Tibial nerve (tissue), 4 donors: ENCODE results near the gene FANCC. TPM values are rescaled to one million over a fixed set of nuclear protein-coding genes. Genes with fewer than 3 reads are reported as not detected.
A peak's percentile ranks its signal among the peaks of the same experiment; 100 is the strongest.

ENCODE experiments used
- DNase-seq, 2 donors: peaks; one replicate each; pipeline ENCODE4 v3.0.0-alpha.2; 2019; ENCODE audit warnings: low spot score in 2 of 2
- H3K27ac ChIP-seq, 4 donors: fragments of 200-600 bp; sonication (generic) in 3 of 4; one replicate each; pipeline ENCODE4 v1.5.1; 2017 to 2019; ENCODE audit warnings: mild to moderate bottlenecking in 1 of 4
- H3K27me3 ChIP-seq, 2 donors: fragments of 200-600 bp; sonication (generic) in 1 of 2; one replicate each; pipeline versions ENCODE4 v1.5.1 to v1.6.0; 2017 to 2019
- H3K36me3 ChIP-seq, 3 donors: fragments of 200-600 bp; sonication (generic); one replicate each; pipeline ENCODE4 v1.5.1; 2018 to 2019
- H3K4me1 ChIP-seq, 4 donors: fragments of 200-600 bp; sonication (generic) in 3 of 4; one replicate each; pipeline ENCODE4 v1.5.1; 2017 to 2019
- H3K4me3 ChIP-seq, 4 donors: fragments of 200-600 bp; sonication (generic) in 3 of 4; one replicate each; pipeline ENCODE4 v1.5.1; 2017 to 2019; ENCODE audit warnings: mild to moderate bottlenecking in 1 of 4, moderate library complexity in 1 of 4
- H3K9me3 ChIP-seq, 4 donors: fragments of 200-600 bp; sonication (generic) in 3 of 4; one replicate each; pipeline ENCODE4 v1.5.1; 2017 to 2019
- CTCF ChIP-seq, 5 experiments: fragments of 200-600 bp in 3 of 5; fragments of 450-650 bp in 2 of 5; sonication (generic) in 3 of 5; IDR thresholded peaks; one replicate each; pipeline ENCODE4 v1.5.1; 2016 to 2019; ENCODE audit warnings: antibody characterized with exemption in 5 of 5, mild to moderate bottlenecking in 3 of 5, moderate library complexity in 2 of 5
- EP300 ChIP-seq, 2 donors: sonication (generic); formaldehyde crosslinking; IDR thresholded peaks; one replicate each; pipeline ENCODE4 v1.6.1; 2017; ENCODE audit warnings: antibody characterized with exemption in 2 of 2, mild to moderate bottlenecking in 1 of 2
- POLR2A ChIP-seq, 2 donors: fragments of 450-650 bp; IDR thresholded peaks; one replicate each; pipeline ENCODE4 v1.6.1; 2017; ENCODE audit warnings: antibody characterized with exemption in 2 of 2, mild to moderate bottlenecking in 2 of 2, moderate library complexity in 2 of 2
- WGBS, 2 donors: methylation state at CpG; one replicate each; pipeline ENCODE4 v1.1.5; 2018; 5-methylcytosine and 5-hydroxymethylcytosine counted together
- total RNA-seq, 4 donors: library from RNA; depleted of rRNA; stranded (reverse); fragments of >200 nt; gene quantifications; one replicate each; pipeline ENCODE4 v1.1.0, GENCODE V29; 2016

The FANCC gene
- total RNA-seq, 4 donors from 2014 or later: 6.5 to 12.6 (median 10.2) TPM

DNA sequence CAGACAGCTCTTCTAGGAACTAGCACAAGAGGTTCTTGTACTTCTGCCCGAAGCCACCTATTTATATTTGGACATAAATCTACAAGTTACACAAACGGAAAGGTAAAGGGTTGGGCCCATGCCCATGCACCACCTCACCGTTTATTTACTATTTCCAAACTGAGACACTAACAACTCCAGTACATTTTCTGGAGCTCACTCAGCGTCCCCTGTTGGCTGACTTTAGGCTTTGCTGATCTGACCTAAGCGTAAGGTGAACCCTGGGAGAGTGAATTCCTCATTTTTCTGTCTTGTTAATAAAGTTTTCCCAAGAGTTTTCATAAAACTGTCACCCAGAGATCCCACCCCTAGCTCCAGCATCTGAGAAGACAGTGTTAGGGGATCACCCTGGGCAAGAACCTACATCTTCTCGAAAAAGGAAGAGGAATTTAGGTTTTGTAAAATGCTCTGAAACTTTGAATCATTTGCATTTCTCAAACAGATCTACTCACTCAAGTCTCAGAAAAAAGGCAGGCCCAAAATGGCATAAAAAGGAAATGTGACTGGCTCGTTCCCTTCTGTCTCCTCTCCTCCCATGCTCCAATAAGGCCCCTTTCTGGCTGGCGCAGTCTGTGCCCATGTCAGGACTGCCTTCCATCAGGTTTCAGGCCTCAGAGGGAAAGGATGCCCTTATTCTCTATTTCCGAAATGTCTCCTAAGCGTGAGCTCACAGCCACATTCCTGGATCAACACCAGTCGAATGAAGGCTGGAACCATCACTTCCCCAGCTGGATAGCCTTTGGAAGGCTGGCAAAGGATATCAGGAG lies 201.3 kb downstream of the FANCC start:
- Histone ChIP-seq H3K4me1 (peaks cover 0 to 38% (median 4%) of the 10 kb centered on the region in 4 donors), H3K9me3 (no peaks in the 10 kb centered on the region), H3K27ac (peak overlapping the region in 2 of 4 donors; percentile 26 to 56), H3K36me3 (peaks cover 0 to 27% (median 0%) of the 10 kb centered on the region in 3 donors), H3K27me3 (no peaks in the 10 kb centered on the region), H3K4me3 (no peak overlapping the region)
- no peak for DNase-seq
- TF ChIP-seq EP300 (IDR thresholded peaks at IDR 0.05): no peak
- peak in 1 of 5 experiments; percentile 12 for TF ChIP-seq CTCF (IDR thresholded peaks at IDR 0.05)
- TF ChIP-seq POLR2A (IDR thresholded peaks at IDR 0.05): no peak
- WGBS, 2 donors: 82 to 83% methylated on average over 11 of the region's 11 CpGs

DNA sequence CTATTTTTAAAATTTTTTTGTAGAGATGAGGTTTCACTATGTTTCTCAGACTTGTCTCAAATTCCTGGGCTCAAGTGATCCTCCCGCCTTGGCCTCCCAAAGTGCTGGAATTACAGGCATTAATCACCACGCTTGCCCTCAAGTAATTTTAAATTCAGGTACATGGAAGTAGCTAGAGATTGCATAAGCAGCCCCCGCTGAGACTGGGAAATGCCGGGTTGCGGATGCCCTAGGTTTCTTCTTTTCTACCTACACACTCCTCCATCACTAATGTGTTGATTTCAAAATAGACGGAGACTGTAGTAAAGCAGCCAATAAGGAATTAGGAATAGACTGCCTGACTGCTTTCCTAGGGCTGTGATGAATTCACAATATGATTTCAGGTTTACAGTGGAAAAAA lies 202.4 kb downstream of the FANCC start:
- no peaks in the 10 kb centered on the region for H3K9me3 ChIP-seq
- H3K4me1 ChIP-seq: peaks cover 0 to 49% (median 6%) of the 10 kb centered on the region in 4 donors
- peak overlapping the region in 1 of 4 donors; percentile 56 for H3K27ac ChIP-seq
- no peak for TF ChIP-seq CTCF (IDR thresholded peaks at IDR 0.05)
- no peak for TF ChIP-seq POLR2A (IDR thresholded peaks at IDR 0.05)
- TF ChIP-seq EP300 (IDR thresholded peaks at IDR 0.05): no peak
- H3K36me3 ChIP-seq: peaks cover 0 to 36% (median 0%) of the 10 kb centered on the region in 3 donors
- no peak for DNase-seq
- 91 to 93% methylated on average over 6 of the region's 6 CpGs for WGBS, 2 donors
- H3K27me3 ChIP-seq: no peaks in the 10 kb centered on the region
- H3K4me3 ChIP-seq: no peak overlapping the region

DNA sequence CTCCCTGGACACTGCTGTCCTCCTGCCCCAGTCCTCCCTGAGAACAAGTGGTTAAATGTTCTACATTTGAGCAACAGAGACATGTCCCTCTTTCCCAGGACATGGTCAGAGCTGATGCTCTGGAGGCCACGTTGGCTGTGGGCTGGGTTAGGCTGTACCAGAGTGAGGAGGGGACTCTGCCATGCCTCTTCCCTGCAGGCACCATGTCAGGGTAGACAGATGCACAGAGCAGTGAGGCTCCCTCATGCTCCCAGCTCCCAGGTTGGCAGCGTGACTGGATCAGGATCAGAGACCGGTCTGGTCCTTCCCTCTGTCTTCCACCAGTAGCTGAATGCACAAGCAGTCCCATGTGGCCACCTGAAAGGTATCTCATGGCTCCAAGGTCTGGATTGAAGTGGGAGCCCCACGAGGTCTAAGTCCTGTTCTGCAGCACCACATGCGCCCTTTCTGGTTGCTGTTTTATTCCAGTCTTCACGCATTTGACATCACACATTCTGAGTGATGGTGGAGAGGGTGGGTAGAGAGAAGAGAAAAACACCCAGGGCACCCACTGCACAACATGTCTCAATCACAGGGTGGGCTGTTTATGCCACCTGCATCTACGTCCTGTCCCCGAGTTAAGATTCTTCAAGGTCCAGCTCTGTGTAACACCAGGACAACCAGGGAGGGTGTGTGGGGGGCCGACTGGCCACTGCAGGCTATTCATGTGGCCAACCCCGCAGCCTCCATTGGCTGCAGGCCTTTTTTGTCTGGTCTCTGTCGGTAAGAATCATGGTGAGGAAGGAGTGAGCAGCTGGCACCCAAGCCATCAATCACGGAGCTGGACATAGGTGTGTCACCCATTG lies 204.9 kb downstream of the FANCC start:
- Histone ChIP-seq H3K27ac (peak overlapping the region in 2 of 4 donors; percentile 5 to 37), H3K36me3 (peaks cover 0 to 39% (median 0%) of the 10 kb centered on the region in 3 donors), H3K9me3 (no peaks in the 10 kb centered on the region), H3K27me3 (no peaks in the 10 kb centered on the region), H3K4me1 (peaks cover 0 to 64% (median 14%) of the 10 kb centered on the region in 4 donors), H3K4me3 (no peak overlapping the region)
- no peak for DNase-seq
- TF ChIP-seq CTCF (IDR thresholded peaks at IDR 0.05): no peak
- TF ChIP-seq EP300 (IDR thresholded peaks at IDR 0.05): no peak
- TF ChIP-seq POLR2A (IDR thresholded peaks at IDR 0.05): no peak
- 87 to 91% methylated on average over 12 of the region's 12 CpGs for WGBS, 2 donors

DNA sequence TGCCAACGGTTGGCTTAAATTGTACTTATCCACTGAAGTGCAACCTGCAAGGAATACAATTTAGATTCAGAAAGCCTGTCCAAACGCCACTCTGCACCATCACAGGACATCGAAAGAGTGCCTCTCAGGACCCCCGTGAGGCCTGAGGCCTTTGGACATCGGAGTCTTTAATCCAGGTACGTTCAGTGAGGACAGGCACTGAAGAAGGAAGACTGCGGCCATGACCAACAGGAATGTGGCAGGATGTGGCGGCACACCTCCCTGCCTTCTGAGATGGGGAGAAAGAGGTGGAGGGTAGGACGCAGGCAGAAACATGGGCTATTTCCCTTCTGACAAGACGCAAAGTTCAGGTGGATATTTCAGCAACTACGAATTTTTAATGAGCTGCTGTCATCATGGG lies 205.8 kb downstream of the FANCC start:
- Histone ChIP-seq H3K27me3 (no peaks in the 10 kb centered on the region), H3K4me1 (peaks cover 0 to 64% (median 18%) of the 10 kb centered on the region in 4 donors), H3K9me3 (no peaks in the 10 kb centered on the region), H3K36me3 (peaks cover 0 to 45% (median 0%) of the 10 kb centered on the region in 3 donors), H3K4me3 (no peak overlapping the region), H3K27ac (peak overlapping the region in 3 of 4 donors; percentile 81 to 94 (median 90))
- no peak for DNase-seq
- TF ChIP-seq CTCF (IDR thresholded peaks at IDR 0.05): no peak
- WGBS, 2 donors: 93 to 96% methylated on average over 11 of the region's 11 CpGs
